Measurements from ENCODE around the gene GPC5. TPM values are rescaled to one million over a fixed set of nuclear protein-coding genes. Genes with fewer than 3 reads are reported as not detected.

The GPC5 gene
- total RNA-seq, 1 donor from 2014 or later, result 0.07 TPM

- no peak overlapping the region for H3K4me3 ChIP-seq
- H3K9ac ChIP-seq, result no peak overlapping the region
- H3K9me3 Mint-ChIP-seq, result no peaks in the 10 kb centered on the region
- H3K27me3 Mint-ChIP-seq (ENCODE audit: insufficient read depth, low read depth), result no peaks in the 10 kb centered on the region
- no peaks in the 10 kb centered on the region for H3K79me2 ChIP-seq (ENCODE audit: low read depth)
- no peak for TF ChIP-seq EZH2phosphoT487 (IDR thresholded peaks at IDR 0.05)
- no peaks in the 10 kb centered on the region for H3K4me1 Mint-ChIP-seq
- H3K27ac Mint-ChIP-seq, result no peak overlapping the region
- H3K4me3 Mint-ChIP-seq, result no peak overlapping the region
- H4K20me1 ChIP-seq (ENCODE audit: low read depth), result no peaks in the 10 kb centered on the region
- no peaks in the 10 kb centered on the region for H3F3A ChIP-seq (ENCODE audit: low read depth)
- H3K9me3 ChIP-seq (ENCODE audit: low read depth), result no peaks in the 10 kb centered on the region
- H3K27ac ChIP-seq, result no peak overlapping the region
- H3K4me2 ChIP-seq, result no peak overlapping the region
- H3K4me1 ChIP-seq, result no peaks in the 10 kb centered on the region
- H3K27me3 ChIP-seq, result no peaks in the 10 kb centered on the region
- H3K36me3 ChIP-seq, result no peaks in the 10 kb centered on the region
- no peak for DNase-seq (ENCODE audit: low spot score)
- no peak overlapping the region for H2AFZ ChIP-seq (replicated peaks)
- no peaks in the 10 kb centered on the region for H3K36me3 Mint-ChIP-seq
These were observed 614.4 kb downstream of the GPC5 start for GRCh38 chr13:92012787-92013186.

DNA sequence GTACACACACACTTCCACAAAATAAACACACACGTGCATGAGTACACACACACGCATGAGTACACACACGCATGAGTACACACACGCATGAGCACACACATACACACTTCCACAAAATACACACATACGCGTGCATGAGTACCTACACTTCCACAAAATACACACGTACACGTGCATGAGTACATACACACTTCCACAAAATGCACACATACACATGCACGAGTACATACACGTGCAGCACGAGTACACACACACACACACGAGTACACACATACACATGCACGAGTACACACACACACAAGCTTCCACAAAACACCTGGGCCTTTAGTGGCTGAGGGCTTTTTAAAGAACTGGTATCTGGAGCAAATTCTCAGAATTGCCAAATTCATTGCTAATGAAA is 619.3 kb downstream of the GPC5 start:
- H3K79me2 ChIP-seq (ENCODE audit: low read depth), result no peaks in the 10 kb centered on the region
- no peak for DNase-seq (ENCODE audit: low spot score)
- H4K20me1 ChIP-seq (ENCODE audit: low read depth), result no peaks in the 10 kb centered on the region
- no peak overlapping the region for H3K4me3 Mint-ChIP-seq
- H3K27me3 ChIP-seq, result no peaks in the 10 kb centered on the region
- TF ChIP-seq EZH2 (IDR thresholded peaks at IDR 0.05) (no peak), EZH2phosphoT487 (IDR thresholded peaks at IDR 0.05) (no peak), CTCF (IDR thresholded peaks at IDR 0.05) (no peak)
- H3K36me3 Mint-ChIP-seq, result no peaks in the 10 kb centered on the region
- H3K9me3 ChIP-seq (ENCODE audit: low read depth), result no peaks in the 10 kb centered on the region
- H3K27ac ChIP-seq, result no peak overlapping the region
- no peaks in the 10 kb centered on the region for H3K4me1 ChIP-seq
- no peaks in the 10 kb centered on the region for H3K9me3 Mint-ChIP-seq
- H2AFZ ChIP-seq (replicated peaks), result no peak overlapping the region
- H3K4me2 ChIP-seq, result no peak overlapping the region
- no peak overlapping the region for H3K4me3 ChIP-seq
- H3K27ac Mint-ChIP-seq, result no peak overlapping the region
- H3K9ac ChIP-seq, result no peak overlapping the region
- no peaks in the 10 kb centered on the region for H3K4me1 Mint-ChIP-seq
- no peaks in the 10 kb centered on the region for H3K27me3 Mint-ChIP-seq (ENCODE audit: insufficient read depth, low read depth)
- no peaks in the 10 kb centered on the region for H3K36me3 ChIP-seq
- H3F3A ChIP-seq (ENCODE audit: low read depth), result no peaks in the 10 kb centered on the region

DNA sequence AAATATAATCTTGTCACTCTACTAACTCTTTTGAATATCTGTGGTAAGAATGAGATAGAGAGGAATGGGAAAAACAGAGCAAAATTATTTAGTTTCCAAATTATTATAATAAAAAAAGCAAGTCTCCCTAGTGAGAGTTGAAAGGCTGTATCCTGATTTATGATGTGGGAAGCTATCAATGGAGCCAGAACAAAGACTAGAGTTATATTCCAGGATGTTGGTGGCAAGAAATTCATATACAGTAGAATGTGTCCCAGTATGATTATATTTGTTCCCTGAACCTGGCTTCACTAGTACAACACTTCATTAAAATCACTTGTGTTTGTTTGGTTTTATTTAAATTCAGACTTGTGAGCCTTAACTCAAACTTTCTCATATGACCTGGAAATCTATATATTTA is 630.3 kb downstream of the GPC5 start:
- Mint-ChIP-seq H3K27me3 (ENCODE audit: insufficient read depth, low read depth) (no peaks in the 10 kb centered on the region), H3K27ac (no peak overlapping the region), H3K4me3 (no peak overlapping the region), H3K4me1 (no peaks in the 10 kb centered on the region), H3K9me3 (no peaks in the 10 kb centered on the region), H3K36me3 (no peaks in the 10 kb centered on the region)
- H3K36me3 ChIP-seq, result no peaks in the 10 kb centered on the region
- TF ChIP-seq EZH2phosphoT487 (IDR thresholded peaks at IDR 0.05), result no peak
- no peak overlapping the region for H3K4me3 ChIP-seq
- no peak overlapping the region for H2AFZ ChIP-seq (replicated peaks)
- DNase-seq (ENCODE audit: low spot score), result no peak
- no peaks in the 10 kb centered on the region for H3K9me3 ChIP-seq (ENCODE audit: low read depth)
- H3K27ac ChIP-seq, result no peak overlapping the region
- no peaks in the 10 kb centered on the region for H4K20me1 ChIP-seq (ENCODE audit: low read depth)
- H3K27me3 ChIP-seq, result no peaks in the 10 kb centered on the region
- H3K9ac ChIP-seq, result no peak overlapping the region
- no peaks in the 10 kb centered on the region for H3K79me2 ChIP-seq (ENCODE audit: low read depth)
- H3F3A ChIP-seq (ENCODE audit: low read depth), result no peaks in the 10 kb centered on the region
- H3K4me1 ChIP-seq, result no peaks in the 10 kb centered on the region
- H3K4me2 ChIP-seq, result no peak overlapping the region

DNA sequence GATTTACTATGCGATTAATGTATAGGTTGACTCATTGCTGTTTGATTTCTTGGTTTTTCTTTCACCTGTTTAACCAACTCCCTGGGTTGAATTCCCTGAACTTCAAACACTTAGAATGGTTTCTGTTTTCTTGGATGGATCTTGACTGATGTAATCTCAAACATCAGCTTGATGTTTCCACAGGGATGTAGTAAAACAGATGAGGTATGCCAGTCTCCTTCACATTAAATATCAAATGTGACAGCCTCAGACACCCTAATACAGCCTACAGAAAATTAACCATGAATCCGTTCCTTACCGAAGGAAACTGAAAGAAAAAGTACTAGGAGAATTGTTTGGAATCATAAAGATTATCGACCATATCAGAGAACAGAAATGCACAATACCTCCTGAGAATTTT is 631.2 kb downstream of the GPC5 start:
- no peak overlapping the region for H3K4me2 ChIP-seq
- no peak overlapping the region for H2AFZ ChIP-seq (replicated peaks)
- H3K27me3 ChIP-seq, result no peaks in the 10 kb centered on the region
- H3K4me3 ChIP-seq, result no peak overlapping the region
- H3K27me3 Mint-ChIP-seq (ENCODE audit: insufficient read depth, low read depth), result no peaks in the 10 kb centered on the region
- no peak overlapping the region for H3K4me3 Mint-ChIP-seq
- no peaks in the 10 kb centered on the region for H3F3A ChIP-seq (ENCODE audit: low read depth)
- no peaks in the 10 kb centered on the region for H3K79me2 ChIP-seq (ENCODE audit: low read depth)
- TF ChIP-seq CTCF (IDR thresholded peaks at IDR 0.05), result no peak
- TF ChIP-seq EZH2phosphoT487 (IDR thresholded peaks at IDR 0.05), result no peak
- TF ChIP-seq EZH2 (IDR thresholded peaks at IDR 0.05), result no peak
- no peak for DNase-seq (ENCODE audit: low spot score)
- no peak overlapping the region for H3K9ac ChIP-seq
- H4K20me1 ChIP-seq (ENCODE audit: low read depth), result no peaks in the 10 kb centered on the region
- no peak overlapping the region for H3K27ac Mint-ChIP-seq
- no peaks in the 10 kb centered on the region for H3K9me3 Mint-ChIP-seq
- no peaks in the 10 kb centered on the region for H3K9me3 ChIP-seq (ENCODE audit: low read depth)
- H3K4me1 Mint-ChIP-seq, result no peaks in the 10 kb centered on the region
- no peaks in the 10 kb centered on the region for H3K36me3 ChIP-seq
- no peaks in the 10 kb centered on the region for H3K36me3 Mint-ChIP-seq
- H3K27ac ChIP-seq, result no peak overlapping the region
- no peaks in the 10 kb centered on the region for H3K4me1 ChIP-seq
